Measurements from ENCODE around the gene PSMC1.

DNA sequence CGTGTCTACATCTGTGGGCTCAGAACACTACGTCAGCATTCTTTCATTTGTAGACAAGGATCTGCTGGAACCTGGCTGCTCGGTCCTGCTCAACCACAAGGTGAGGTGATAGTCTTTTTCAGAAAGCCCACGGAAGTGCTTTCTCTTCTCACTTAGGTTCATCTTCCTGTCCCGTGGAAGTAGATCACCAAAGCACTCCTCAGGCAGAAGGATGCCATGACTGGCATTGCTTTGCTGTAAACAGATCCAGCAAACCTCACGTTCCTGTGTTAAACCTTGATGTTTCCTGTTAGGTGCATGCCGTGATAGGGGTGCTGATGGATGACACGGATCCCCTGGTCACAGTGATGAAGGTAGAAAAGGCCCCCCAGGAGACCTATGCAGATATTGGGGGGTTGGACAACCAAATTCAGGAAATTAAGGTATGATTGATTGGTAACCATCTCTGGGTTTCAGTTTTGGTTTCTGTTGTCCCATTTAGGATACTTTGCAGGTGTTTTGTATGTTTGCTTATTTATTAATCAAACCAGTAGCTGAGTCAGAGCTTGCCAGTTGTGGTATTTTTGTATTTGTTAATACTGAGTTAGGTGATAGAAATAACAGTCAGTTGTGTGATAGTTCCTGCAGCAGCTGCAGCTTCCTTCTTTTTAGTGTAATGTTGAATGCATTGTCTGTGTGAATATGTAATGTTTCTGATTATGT is 7.5 kb downstream of the PSMC1 start:
- TF ChIP-seq POLR2A (IDR thresholded peaks at IDR 0.05; ENCODE audit: low read depth, low read length) (no peak), POLR2AphosphoS2 (IDR thresholded peaks at IDR 0.05; ENCODE audit: low read depth, low read length) (no peak), TAF1 (IDR thresholded peaks at IDR 0.05; ENCODE audit: borderline replicate concordance, low read depth, low read length) (no peak), CUX1 (IDR thresholded peaks at IDR 0.05; ENCODE audit: insufficient replicate concordance, low read depth, low read length) (no peak), SPI1 (IDR thresholded peaks at IDR 0.05; ENCODE audit: borderline replicate concordance, insufficient read depth, low read depth, low read length) (no peak), REST (IDR thresholded peaks at IDR 0.05; ENCODE audit: low read depth, low read length) (no peak), EP300 (IDR thresholded peaks at IDR 0.05; ENCODE audit: borderline replicate concordance in 1 of 2, control insufficient read depth in 1 of 2, low read depth in 2 of 2, low read length in 2 of 2) (no peak), NR2F1 (conservative IDR thresholded peaks at IDR 0.05) (no peak), NFYB (IDR thresholded peaks at IDR 0.05; ENCODE audit: insufficient read depth, low read depth, low read length) (no peak), ATF2 (IDR thresholded peaks at IDR 0.05; ENCODE audit: low read length) (no peak), USF2 (IDR thresholded peaks at IDR 0.05; ENCODE audit: borderline replicate concordance, low read depth, low read length) (no peak), MLLT1 (IDR thresholded peaks at IDR 0.05) (no peak)
- TF ChIP-seq, protein P1, sequence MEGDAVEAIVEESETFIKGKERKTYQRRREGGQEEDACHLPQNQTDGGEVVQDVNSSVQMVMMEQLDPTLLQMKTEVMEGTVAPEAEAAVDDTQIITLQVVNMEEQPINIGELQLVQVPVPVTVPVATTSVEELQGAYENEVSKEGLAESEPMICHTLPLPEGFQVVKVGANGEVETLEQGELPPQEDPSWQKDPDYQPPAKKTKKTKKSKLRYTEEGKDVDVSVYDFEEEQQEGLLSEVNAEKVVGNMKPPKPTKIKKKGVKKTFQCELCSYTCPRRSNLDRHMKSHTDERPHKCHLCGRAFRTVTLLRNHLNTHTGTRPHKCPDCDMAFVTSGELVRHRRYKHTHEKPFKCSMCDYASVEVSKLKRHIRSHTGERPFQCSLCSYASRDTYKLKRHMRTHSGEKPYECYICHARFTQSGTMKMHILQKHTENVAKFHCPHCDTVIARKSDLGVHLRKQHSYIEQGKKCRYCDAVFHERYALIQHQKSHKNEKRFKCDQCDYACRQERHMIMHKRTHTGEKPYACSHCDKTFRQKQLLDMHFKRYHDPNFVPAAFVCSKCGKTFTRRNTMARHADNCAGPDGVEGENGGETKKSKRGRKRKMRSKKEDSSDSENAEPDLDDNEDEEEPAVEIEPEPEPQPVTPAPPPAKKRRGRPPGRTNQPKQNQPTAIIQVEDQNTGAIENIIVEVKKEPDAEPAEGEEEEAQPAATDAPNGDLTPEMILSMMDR (IDR thresholded peaks at IDR 0.05 in 2 of 3, conservative IDR thresholded peaks at IDR 0.05 in 1 of 3; ENCODE audit: control insufficient read depth in 2 of 3, extremely low read depth in 1 of 3, insufficient read depth in 1 of 3, low read depth in 3 of 3, low read length in 3 of 3) = no peak
